LNCAP (cell line): ENCODE results near the gene EXOSC9.

Experiments used
- CTCF ChIP-seq: fragments of 450-650 bp; IDR thresholded peaks from 2 replicates; pipeline ENCODE4 v1.5.1; 2017; ENCODE audit warnings: mild to moderate bottlenecking

The EXOSC9 gene

GRCh38 chr4:121800961-121801714 is at the start of gene EXOSC9:
Gene EXOSC9, plus strand, starts transcription at chr4:121801323. Its CDS starts 102 bp downstream, at chr4:121801425.
- no peak for TF ChIP-seq CTCF

GRCh38 chr4:121758925-121759568 is 42.1 kb upstream of the EXOSC9 start:
- no peak for TF ChIP-seq CTCF

GRCh38 chr4:121760205-121760604 is 40.9 kb upstream of the EXOSC9 start:
- TF ChIP-seq CTCF = no peak

- no peak for TF ChIP-seq CTCF
Observed at GRCh38 chr4:121764303-121764701, 36.8 kb upstream of the EXOSC9 start.

GRCh38 chr4:121764702-121765367 is 36.3 kb upstream of the EXOSC9 start, which contains the start of gene SMIM43:
Gene SMIM43, minus strand, starts transcription at chr4:121765164. Its CDS starts 59 bp downstream, at chr4:121765105.
- no peak for TF ChIP-seq CTCF

- TF ChIP-seq CTCF = no peak
Observed at GRCh38 chr4:121765368-121765705, 35.8 kb upstream of the EXOSC9 start.

- no peak for TF ChIP-seq CTCF
Observed at GRCh38 chr4:121765971-121766538, 35.1 kb upstream of the EXOSC9 start.
